ENCODE data around the gene HOMER3.

The HOMER3 gene

GRCh38 chr19:18886972-18887371 lies 54.0 kb downstream of the HOMER3 start:
- Histone ChIP-seq H3K9ac (ENCODE audit: low read length) (no peak overlapping the region), H3K27me3 (replicated peaks; ENCODE audit: control insufficient read depth, insufficient read depth, low read length) (no peaks in the 10 kb centered on the region), H3K36me3 (ENCODE audit: control insufficient read depth, insufficient read depth, low read length, severe bottlenecking) (no peaks in the 10 kb centered on the region), H3K4me1 (ENCODE audit: control insufficient read depth, insufficient read depth, low read length) (no peaks in the 10 kb centered on the region), H3K4me3 (ENCODE audit: low read length) (no peak overlapping the region), H3K9me3 (ENCODE audit: control insufficient read depth, low read length) (no peaks in the 10 kb centered on the region)
- no peak for DNase-seq (ENCODE audit: low read depth)

GRCh38 chr19:18883526-18884304 lies 57.3 kb downstream of the HOMER3 start:
- no peak for DNase-seq (ENCODE audit: low read depth)

GRCh38 chr19:18881491-18881890 lies 59.5 kb downstream of the HOMER3 start:
- H3K4me1 ChIP-seq (ENCODE audit: control insufficient read depth, insufficient read depth, low read length) = no peaks in the 10 kb centered on the region
- H3K9ac ChIP-seq (ENCODE audit: low read length) = no peak overlapping the region
- H3K4me3 ChIP-seq (ENCODE audit: low read length) = no peak overlapping the region
- no peaks in the 10 kb centered on the region for H3K36me3 ChIP-seq (ENCODE audit: control insufficient read depth, insufficient read depth, low read length, severe bottlenecking)
- no peak for DNase-seq (ENCODE audit: low read depth)
- H3K27me3 ChIP-seq (replicated peaks; ENCODE audit: control insufficient read depth, insufficient read depth, low read length) = no peaks in the 10 kb centered on the region
- H3K9me3 ChIP-seq (ENCODE audit: control insufficient read depth, low read length) = no peaks in the 10 kb centered on the region

More at GRCh38 chr19:18883526-18884304, 57.3 kb downstream of the HOMER3 start:
- Histone ChIP-seq H3K4me3 (ENCODE audit: low read length) (no peak overlapping the region), H3K9ac (ENCODE audit: low read length) (no peak overlapping the region), H3K9me3 (ENCODE audit: control insufficient read depth, low read length) (no peaks in the 10 kb centered on the region), H3K27me3 (replicated peaks; ENCODE audit: control insufficient read depth, insufficient read depth, low read length) (no peaks in the 10 kb centered on the region), H3K4me1 (ENCODE audit: control insufficient read depth, insufficient read depth, low read length) (no peaks in the 10 kb centered on the region), H3K36me3 (ENCODE audit: control insufficient read depth, insufficient read depth, low read length, severe bottlenecking) (no peaks in the 10 kb centered on the region)

DNA sequence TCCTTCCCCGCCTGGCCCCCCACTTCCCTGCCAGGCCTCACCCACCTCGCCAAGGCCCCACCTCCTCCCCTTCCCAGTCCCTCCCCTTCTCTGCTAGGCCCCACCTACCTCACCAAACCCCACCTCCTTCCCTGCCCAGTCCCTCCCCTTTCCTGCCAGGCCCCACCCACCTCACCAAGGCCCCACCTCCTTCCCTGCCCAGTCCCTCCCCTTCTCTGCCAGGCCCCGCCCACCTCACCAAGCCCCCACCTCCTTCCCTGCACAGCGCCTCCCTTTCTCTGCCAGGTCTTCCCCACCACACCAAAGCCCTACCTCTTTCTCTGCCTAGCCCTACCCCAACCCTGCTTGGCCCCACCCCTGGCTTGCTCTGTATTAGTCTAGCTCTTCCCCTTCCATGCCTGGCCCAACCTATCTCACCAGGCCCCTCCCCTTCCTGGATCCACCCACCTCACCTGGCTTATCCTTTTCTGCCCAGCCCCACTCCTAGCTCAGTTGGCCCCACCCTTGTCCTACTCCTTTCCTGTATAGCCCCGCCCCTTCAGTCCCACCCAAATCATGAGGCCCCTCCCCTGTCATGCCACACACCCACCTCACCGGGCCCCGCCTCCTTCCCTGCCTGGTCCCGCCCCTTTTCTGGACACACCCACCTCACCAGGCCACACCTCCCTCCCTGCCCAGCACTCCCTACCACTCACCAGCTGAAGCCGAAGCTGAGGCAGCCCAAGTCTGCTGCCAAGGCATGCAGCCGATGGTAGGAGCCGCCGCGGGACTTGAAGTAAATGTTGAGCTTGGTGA lies 61.2 kb downstream of the HOMER3 start:
- no peaks in the 10 kb centered on the region for H3K27me3 ChIP-seq (replicated peaks; ENCODE audit: control insufficient read depth, insufficient read depth, low read length)
- H3K4me3 ChIP-seq (ENCODE audit: low read length) = no peak overlapping the region
- H3K36me3 ChIP-seq (ENCODE audit: control insufficient read depth, insufficient read depth, low read length, severe bottlenecking) = no peaks in the 10 kb centered on the region
- DNase-seq (ENCODE audit: low read depth) = peak; percentile 43
- H3K9ac ChIP-seq (ENCODE audit: low read length) = no peak overlapping the region
- H3K4me1 ChIP-seq (ENCODE audit: control insufficient read depth, insufficient read depth, low read length) = no peaks in the 10 kb centered on the region
- H3K9me3 ChIP-seq (ENCODE audit: control insufficient read depth, low read length) = no peaks in the 10 kb centered on the region
